ENCODE results near the gene CAB39. TPM values are rescaled to one million over a fixed set of nuclear protein-coding genes. Genes with fewer than 3 reads are reported as not detected.

Gene CAB39
- total RNA-seq, 4 donors from 2014 or later: 67.3 to 137 (median 123) TPM

DNA sequence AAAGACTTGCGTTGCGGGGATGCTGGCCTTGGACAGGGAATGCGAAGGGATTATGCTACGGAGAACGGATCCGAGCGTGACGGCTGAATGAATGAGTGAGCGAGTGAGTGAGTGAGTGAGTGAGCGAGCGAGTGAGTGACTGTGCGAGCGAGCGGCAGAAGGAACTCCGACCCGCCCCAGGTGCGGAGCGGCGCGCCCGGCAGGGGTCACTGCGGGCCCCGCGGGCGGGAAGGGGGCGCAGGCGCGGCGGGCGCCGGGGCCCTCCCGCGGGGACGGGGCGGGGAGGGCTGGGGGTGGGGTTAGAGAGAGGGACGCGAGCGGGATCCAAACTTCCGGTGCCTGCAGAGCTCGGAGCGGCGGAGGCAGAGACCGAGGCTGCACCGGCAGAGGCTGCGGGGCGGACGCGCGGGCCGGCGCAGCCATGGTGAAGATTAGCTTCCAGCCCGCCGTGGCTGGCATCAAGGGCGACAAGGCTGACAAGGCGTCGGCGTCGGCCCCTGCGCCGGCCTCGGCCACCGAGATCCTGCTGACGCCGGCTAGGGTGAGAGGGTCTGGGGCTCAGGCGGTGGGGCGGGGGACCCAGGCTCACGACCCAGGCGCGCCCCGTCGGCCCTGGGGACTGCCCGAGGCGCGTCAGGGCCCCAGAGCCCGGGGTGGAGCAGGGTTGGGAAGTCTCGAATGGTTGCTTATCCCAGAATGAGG lies 152.1 kb downstream of the CAB39 start, which contains the start of gene ITM2C:
ITM2C (plus strand) TSS at position 338 of the 702 bp plus-strand sequence; CDS start at position 422, 84 bp downstream.
- intact Hi-C loops (cut with DNase I; ENCODE audit: low total_unique reads): no loop called here
- Histone ChIP-seq H3K27ac (peak within 1 kb of the TSS; percentile 93 to 96 (median 95)), H3K4me3 (peak within 1 kb of the TSS; percentile 84 to 96 (median 90)), H3K27me3 (no peaks in the 10 kb centered on the region), H3K4me1 (peaks cover 15 to 44% (median 38%) of the 10 kb centered on the region in 4 donors), H3K9me3 (no peaks in the 10 kb centered on the region), H3K36me3 (no peaks in the 10 kb centered on the region)
- in situ Hi-C loops (cut with MboI; ENCODE audit: low pct_ligation_motif_present in 1 of 4, low pct_unique_long_range_greater_than_20kb in 1 of 4, low sequenced_read_pairs in 3 of 4): loop anchor here in 1 of 4 donors (5.0 kb wide), 1 partner anchor 43 kb away; no protein-coding TSS in a partner anchor
- 1% methylated on average over 50 of the region's 76 CpGs; no CpG with 5 or more reads in 1 of the 2 donors for WGBS, 2 donors (ENCODE audit: low coverage in 1 of 2)
- TF ChIP-seq POLR2A (IDR thresholded peaks at IDR 0.05): peak; percentile 95
- TF ChIP-seq POLR2AphosphoS5 (IDR thresholded peaks at IDR 0.05): peak; percentile 93 to 97 (median 97)
- TF ChIP-seq CTCF (IDR thresholded peaks at IDR 0.05): peak in 4 of 5 experiments; percentile 25 to 42 (median 34)
- no peak for TF ChIP-seq EP300 (IDR thresholded peaks at IDR 0.05; ENCODE audit: low read depth)
- DNase-seq: peak; percentile 89

- peaks cover 21 to 50% (median 44%) of the 10 kb centered on the region in 4 donors for H3K4me1 ChIP-seq
- peak overlapping the region; percentile 84 to 96 (median 90) for H3K4me3 ChIP-seq
- in situ Hi-C loops (cut with MboI; ENCODE audit: low pct_ligation_motif_present in 1 of 4, low pct_unique_long_range_greater_than_20kb in 1 of 4, low sequenced_read_pairs in 3 of 4): no loop called here
- 0 to 2% methylated on average over 12 to 24 of the region's 24 CpGs for WGBS, 2 donors (ENCODE audit: low coverage in 1 of 2)
- DNase-seq: peak; percentile 45
- H3K36me3 ChIP-seq: no peaks in the 10 kb centered on the region
- TF ChIP-seq POLR2A (IDR thresholded peaks at IDR 0.05) (no peak), POLR2AphosphoS5 (IDR thresholded peaks at IDR 0.05) (no peak), CTCF (IDR thresholded peaks at IDR 0.05) (no peak), EP300 (IDR thresholded peaks at IDR 0.05; ENCODE audit: low read depth) (no peak)
- intact Hi-C loops (cut with DNase I; ENCODE audit: low total_unique reads): no loop called here
- H3K27me3 ChIP-seq: no peaks in the 10 kb centered on the region
- H3K9me3 ChIP-seq: no peaks in the 10 kb centered on the region
- H3K27ac ChIP-seq: peak overlapping the region; percentile 93 to 96 (median 95)
Observed at GRCh38 chr2:230865307-230865765, 152.7 kb downstream of the CAB39 start.

- Histone ChIP-seq H3K27me3 (no peaks in the 10 kb centered on the region), H3K9me3 (no peaks in the 10 kb centered on the region), H3K4me3 (peak overlapping the region; percentile 84 to 96 (median 90)), H3K27ac (peak overlapping the region; percentile 93 to 96 (median 95)), H3K36me3 (no peaks in the 10 kb centered on the region), H3K4me1 (peaks cover 28 to 57% (median 51%) of the 10 kb centered on the region in 4 donors)
- intact Hi-C loops (cut with DNase I; ENCODE audit: low total_unique reads) (no loop called here), in situ Hi-C loops (cut with MboI; ENCODE audit: low pct_ligation_motif_present in 1 of 4, low pct_unique_long_range_greater_than_20kb in 1 of 4, low sequenced_read_pairs in 3 of 4) (no loop called here)
- TF ChIP-seq POLR2A (IDR thresholded peaks at IDR 0.05): peak; percentile 68
- no peak for TF ChIP-seq EP300 (IDR thresholded peaks at IDR 0.05; ENCODE audit: low read depth)
- peak; percentile 24 to 49 (median 32) for TF ChIP-seq CTCF (IDR thresholded peaks at IDR 0.05)
- TF ChIP-seq POLR2AphosphoS5 (IDR thresholded peaks at IDR 0.05): peak in 2 of 3 donors; percentile 60 to 84
- WGBS, 2 donors (ENCODE audit: low coverage in 1 of 2): 18 to 60% methylated on average over 1 to 32 of the region's 35 CpGs
- peak; percentile 91 for DNase-seq
Observed at GRCh38 chr2:230865766-230866755, 153.4 kb downstream of the CAB39 start.
